Lower leg skin (tissue), 3 donors: Measurements from ENCODE around the gene RYR2.

Source experiments
- CTCF ChIP-seq, 3 donors: fragments of 450-650 bp; IDR thresholded peaks; one replicate each; pipeline ENCODE4 v1.5.1; 2016; ENCODE audit warnings: antibody characterized with exemption in 3 of 3, mild to moderate bottlenecking in 3 of 3, moderate library complexity in 2 of 3
- POLR2A ChIP-seq, 2 donors: fragments of 450-650 bp; IDR thresholded peaks; one replicate each; pipeline ENCODE4 v1.6.1; 2016 to 2017; ENCODE audit warnings: antibody characterized with exemption in 2 of 2, mild to moderate bottlenecking in 1 of 2, moderate library complexity in 1 of 2

- TF ChIP-seq CTCF (IDR thresholded peaks at IDR 0.05) (no peak), POLR2A (IDR thresholded peaks at IDR 0.05) (no peak)
These were observed 486.6 kb downstream of the RYR2 start for GRCh38 chr1:237528545-237528944.
